Central memory CD4-positive, alpha-beta T cell (primary cell): ENCODE measurements around the gene LRRC3B.

Experiments used
- DNase-seq: peaks from one replicate; pipeline ENCODE4 v3.0.0; 2022

Gene LRRC3B

GRCh38 chr3:26631390-26631738, 8.8 kb downstream of the LRRC3B start:
- no peak for DNase-seq

- no peak for DNase-seq
Measured at GRCh38 chr3:26634601-26635000, 12.0 kb downstream of the LRRC3B start.

GRCh38 chr3:26636096-26636727, 13.6 kb downstream of the LRRC3B start:
- DNase-seq: no peak

GRCh38 chr3:26637698-26638097, 15.1 kb downstream of the LRRC3B start:
- no peak for DNase-seq

GRCh38 chr3:26638113-26638512, 15.5 kb downstream of the LRRC3B start:
- DNase-seq: no peak

- DNase-seq: no peak
Measured at GRCh38 chr3:26639339-26639738, 16.8 kb downstream of the LRRC3B start.

GRCh38 chr3:26647078-26647477, 24.5 kb downstream of the LRRC3B start:
- DNase-seq: no peak

GRCh38 chr3:26648461-26648860, 25.9 kb downstream of the LRRC3B start:
- DNase-seq: no peak

GRCh38 chr3:26652164-26652563, 29.6 kb downstream of the LRRC3B start:
- no peak for DNase-seq

GRCh38 chr3:26653811-26654425, 31.3 kb downstream of the LRRC3B start:
- DNase-seq: no peak

GRCh38 chr3:26655231-26655630, 32.7 kb downstream of the LRRC3B start:
- DNase-seq: no peak

GRCh38 chr3:26657348-26657976, 34.9 kb downstream of the LRRC3B start:
- no peak for DNase-seq

- no peak for DNase-seq
Measured at GRCh38 chr3:26668171-26668570, 45.6 kb downstream of the LRRC3B start.

GRCh38 chr3:26668696-26669095, 46.1 kb downstream of the LRRC3B start:
- no peak for DNase-seq

GRCh38 chr3:26675336-26675735, 52.8 kb downstream of the LRRC3B start:
- no peak for DNase-seq

- DNase-seq: no peak
Measured at GRCh38 chr3:26681632-26682031, 59.1 kb downstream of the LRRC3B start.

- no peak for DNase-seq
Measured at GRCh38 chr3:26682406-26682805, 59.8 kb downstream of the LRRC3B start.

GRCh38 chr3:26683902-26684301, 61.3 kb downstream of the LRRC3B start:
- DNase-seq: no peak

GRCh38 chr3:26687466-26687865, 64.9 kb downstream of the LRRC3B start:
- DNase-seq: no peak

- DNase-seq: no peak
Measured at GRCh38 chr3:26699553-26699952, 77.0 kb downstream of the LRRC3B start.

GRCh38 chr3:26703519-26703918, 80.9 kb downstream of the LRRC3B start:
- no peak for DNase-seq

- DNase-seq: no peak
Measured at GRCh38 chr3:26704736-26705135, 82.2 kb downstream of the LRRC3B start.

- no peak for DNase-seq
Measured at GRCh38 chr3:26708501-26708900, 85.9 kb downstream of the LRRC3B start.

GRCh38 chr3:26712211-26713026, 89.8 kb downstream of the LRRC3B start:
- DNase-seq: peak; percentile 12
